SIG-M5 treated with dmso at 0.1 percent for 504 hours (cell line): ENCODE results near the gene RALGDS.
"Not testable (repeated sequence)": the region's sequence is repeated elsewhere in the genome, so short reads cannot be mapped to it uniquely, and the experiment has no call there.

ENCODE experiments used
- DNase-seq: peaks from one replicate; lab custom pipeline; 2025; ENCODE audit not compliant: unreplicated experiment; lab: John Stamatoyannopoulos, UW

The RALGDS gene

GRCh38 chr9:133070985-133071384, 50.1 kb downstream of the RALGDS start:
- DNase-seq: not testable (repeated sequence)

DNA sequence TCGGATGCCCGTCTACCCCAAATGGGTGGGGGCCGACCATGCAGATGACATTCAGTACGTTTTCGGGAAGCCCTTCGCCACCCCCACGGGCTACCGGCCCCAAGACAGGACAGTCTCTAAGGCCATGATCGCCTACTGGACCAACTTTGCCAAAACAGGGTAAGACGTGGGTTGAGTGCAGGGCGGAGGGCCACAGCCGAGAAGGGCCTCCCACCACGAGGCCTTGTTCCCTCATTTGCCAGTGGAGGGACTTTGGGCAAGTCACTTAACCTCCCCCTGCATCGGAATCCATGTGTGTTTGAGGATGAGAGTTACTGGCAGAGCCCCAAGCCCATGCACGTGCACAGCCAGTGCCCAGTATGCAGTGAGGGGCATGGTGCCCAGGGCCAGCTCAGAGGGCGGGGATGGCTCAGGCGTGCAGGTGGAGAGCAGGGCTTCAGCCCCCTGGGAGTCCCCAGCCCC, 50.5 kb downstream of the RALGDS start:
- not testable (repeated sequence) for DNase-seq

DNA sequence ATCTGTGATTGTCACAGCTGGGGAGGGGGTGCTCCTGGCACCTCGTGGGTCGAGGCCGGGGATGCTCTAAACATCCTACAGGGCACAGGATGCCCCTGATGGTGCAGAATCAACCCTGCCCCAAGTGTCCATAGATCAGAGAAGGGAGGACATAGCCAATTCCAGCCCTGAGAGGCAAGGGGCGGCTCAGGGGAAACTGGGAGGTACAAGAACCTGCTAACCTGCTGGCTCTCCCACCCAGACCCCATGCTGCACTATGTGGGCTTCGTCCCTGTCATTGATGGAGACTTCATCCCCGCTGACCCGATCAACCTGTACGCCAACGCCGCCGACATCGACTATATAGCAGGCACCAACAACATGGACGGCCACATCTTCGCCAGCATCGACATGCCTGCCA, 52.6 kb downstream of the RALGDS start:
- not testable (repeated sequence) for DNase-seq

- no peak for DNase-seq
Measured at GRCh38 chr9:133067813-133068212, 53.2 kb downstream of the RALGDS start.

DNA sequence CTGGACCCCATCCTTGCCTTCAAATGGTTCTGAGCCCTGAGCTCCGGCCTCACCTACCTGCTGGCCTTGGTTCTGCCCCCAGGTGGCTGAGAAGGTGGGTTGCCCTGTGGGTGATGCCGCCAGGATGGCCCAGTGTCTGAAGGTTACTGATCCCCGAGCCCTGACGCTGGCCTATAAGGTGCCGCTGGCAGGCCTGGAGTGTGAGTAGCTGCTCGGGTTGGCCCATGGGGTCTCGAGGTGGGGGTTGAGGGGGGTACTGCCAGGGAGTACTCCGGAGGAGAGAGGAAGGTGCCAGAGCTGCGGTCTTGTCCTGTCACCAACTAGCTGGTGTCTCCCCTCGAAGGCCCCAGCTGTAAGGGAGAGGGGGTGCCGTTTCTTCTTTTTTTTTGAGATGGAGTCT, 54.0 kb downstream of the RALGDS start:
- DNase-seq: no peak

DNA sequence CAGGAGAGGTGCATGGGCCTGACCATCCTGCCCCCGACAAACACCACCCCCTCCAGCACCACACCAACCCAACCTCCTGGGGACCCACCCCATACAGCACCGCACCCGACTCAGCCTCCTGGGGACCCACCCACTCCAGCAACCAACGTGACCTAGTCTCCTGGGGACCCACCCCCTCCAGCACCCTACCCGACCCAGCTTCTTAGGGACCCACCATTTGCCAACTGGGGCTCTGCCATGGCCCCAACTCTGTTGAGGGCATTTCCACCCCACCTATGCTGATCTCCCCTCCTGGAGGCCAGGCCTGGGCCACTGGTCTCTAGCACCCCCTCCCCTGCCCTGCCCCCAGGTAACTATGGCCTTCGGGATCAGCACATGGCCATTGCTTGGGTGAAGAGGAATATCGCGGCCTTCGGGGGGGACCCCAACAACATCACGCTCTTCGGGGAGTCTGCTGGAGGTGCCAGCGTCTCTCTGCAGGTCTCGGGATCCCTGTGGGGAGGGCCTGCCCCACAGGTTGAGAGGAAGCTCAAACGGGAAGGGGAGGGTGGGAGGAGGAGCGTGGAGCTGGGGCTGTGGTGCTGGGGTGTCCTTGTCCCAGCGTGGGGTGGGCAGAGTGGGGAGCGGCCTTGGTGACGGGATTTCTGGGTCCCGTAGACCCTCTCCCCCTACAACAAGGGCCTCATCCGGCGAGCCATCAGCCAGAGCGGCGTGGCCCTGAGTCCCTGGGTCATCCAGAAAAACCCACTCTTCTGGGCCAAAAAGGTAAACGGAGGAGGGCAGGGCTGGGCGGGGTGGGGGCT, 54.7 kb downstream of the RALGDS start:
- DNase-seq: no peak

GRCh38 chr9:133065070-133065388, 56.0 kb downstream of the RALGDS start:
- no peak for DNase-seq

DNA sequence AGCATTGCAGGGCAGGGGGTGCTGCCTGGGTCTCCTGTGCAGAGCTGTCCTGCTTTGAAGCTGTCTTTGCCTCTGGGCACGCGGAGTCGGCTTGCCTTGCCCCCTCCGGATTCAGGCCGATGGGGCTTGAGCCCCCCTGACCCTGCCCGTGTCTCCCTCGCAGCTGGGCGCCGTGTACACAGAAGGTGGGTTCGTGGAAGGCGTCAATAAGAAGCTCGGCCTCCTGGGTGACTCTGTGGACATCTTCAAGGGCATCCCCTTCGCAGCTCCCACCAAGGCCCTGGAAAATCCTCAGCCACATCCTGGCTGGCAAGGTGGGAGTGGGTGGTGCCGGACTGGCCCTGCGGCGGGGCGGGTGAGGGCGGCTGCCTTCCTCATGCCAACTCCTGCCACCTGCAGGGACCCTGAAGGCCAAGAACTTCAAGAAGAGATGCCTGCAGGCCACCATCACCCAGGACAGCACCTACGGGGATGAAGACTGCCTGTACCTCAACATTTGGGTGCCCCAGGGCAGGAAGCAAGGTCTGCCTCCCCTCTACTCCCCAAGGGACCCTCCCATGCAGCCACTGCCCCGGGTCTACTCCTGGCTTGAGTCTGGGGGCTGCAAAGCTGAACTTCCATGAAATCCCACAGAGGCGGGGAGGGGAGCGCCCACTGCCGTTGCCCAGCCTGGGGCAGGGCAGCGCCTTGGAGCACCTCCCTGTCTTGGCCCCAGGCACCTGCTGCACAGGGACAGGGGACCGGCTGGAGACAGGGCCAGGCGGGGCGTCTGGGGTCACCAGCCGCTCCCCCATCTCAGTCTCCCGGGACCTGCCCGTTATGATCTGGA, 56.6 kb downstream of the RALGDS start:
- DNase-seq: no peak

DNA sequence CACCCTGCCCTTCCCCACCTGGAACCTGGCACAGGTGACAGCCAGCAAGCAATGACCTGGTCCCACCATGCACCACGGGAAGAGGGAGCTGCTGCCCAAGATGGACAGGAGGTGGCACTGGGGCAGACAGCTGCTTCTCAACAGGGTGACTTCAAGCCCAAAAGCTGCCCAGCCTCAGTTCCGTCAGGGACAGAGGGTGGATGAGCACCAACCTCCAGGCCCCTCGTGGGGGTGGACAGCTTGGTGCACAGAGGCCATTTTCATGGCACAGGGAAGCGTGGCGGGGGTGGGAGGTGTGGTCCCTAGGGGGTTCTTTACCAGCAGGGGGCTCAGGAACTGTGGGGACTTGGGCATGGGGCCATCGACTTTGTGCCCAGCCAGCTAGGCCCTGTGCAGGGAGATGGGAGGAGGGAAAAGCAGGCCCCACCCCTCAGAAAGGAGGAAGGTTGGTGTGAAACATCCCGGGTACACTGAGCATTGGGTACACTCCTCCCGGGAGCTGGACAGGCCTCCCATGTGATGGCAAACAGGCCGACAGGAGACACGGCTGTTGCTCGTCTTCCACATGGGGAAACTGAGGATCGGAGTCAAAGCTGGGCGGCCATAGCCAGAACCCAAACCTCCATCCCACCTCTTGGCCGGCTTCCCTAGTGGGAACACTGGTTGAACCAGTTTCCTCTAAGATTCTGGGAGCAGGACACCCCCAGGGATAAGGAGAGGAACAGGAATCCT, 57.4 kb downstream of the RALGDS start:
- no peak for DNase-seq

DNA sequence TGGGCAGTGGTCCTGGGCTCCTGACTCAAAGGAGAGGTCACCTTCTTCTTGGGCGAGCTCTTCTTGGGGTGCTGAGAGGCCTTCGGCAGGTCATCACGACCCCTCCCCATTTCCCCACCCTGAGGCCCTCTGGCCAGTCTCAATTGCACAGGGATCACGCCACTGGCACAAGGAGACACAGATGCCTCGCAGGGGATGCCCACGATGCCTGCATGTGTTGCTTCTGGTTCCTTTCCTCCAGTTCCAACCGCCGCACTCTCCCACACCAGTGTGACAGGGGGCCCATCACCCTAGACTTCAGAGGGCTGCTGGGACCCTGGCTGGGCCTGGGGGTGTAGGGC, 57.9 kb downstream of the RALGDS start:
- DNase-seq: no peak

- DNase-seq: not testable (repeated sequence)
Measured at GRCh38 chr9:133062569-133062968, 58.5 kb downstream of the RALGDS start.

GRCh38 chr9:133061764-133062145, 59.3 kb downstream of the RALGDS start, which contains the start of gene CEL:
TSS of gene CEL (plus strand) at chr9:133061981. CDS start at chr9:133062003, 22 bp downstream.
- DNase-seq: not testable (repeated sequence)

DNA sequence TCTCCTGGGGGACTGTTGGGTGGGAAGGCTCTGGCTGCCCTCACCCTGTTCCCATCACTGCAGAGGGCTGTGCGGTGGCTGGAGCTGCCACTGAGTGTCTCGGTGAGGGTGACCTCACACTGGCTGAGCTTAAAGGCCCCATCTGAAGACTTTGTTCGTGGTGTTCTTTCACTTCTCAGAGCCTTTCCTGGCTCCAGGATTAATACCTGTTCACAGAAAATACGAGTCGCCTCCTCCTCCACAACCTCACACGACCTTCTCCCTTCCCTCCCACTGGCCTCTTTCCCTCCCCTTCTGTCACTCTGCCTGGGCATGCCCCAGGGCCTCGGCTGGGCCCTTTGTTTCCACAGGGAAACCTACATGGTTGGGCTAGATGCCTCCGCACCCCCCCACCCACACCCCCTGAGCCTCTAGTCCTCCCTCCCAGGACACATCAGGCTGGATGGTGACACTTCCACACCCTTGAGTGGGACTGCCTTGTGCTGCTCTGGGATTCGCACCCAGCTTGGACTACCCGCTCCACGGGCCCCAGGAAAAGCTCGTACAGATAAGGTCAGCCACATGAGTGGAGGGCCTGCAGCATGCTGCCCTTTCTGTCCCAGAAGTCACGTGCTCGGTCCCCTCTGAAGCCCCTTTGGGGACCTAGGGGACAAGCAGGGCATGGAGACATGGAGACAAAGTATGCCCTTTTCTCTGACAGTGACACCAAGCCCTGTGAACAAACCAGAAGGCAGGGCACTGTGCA, 59.8 kb downstream of the RALGDS start:
- not testable (repeated sequence) for DNase-seq

DNA sequence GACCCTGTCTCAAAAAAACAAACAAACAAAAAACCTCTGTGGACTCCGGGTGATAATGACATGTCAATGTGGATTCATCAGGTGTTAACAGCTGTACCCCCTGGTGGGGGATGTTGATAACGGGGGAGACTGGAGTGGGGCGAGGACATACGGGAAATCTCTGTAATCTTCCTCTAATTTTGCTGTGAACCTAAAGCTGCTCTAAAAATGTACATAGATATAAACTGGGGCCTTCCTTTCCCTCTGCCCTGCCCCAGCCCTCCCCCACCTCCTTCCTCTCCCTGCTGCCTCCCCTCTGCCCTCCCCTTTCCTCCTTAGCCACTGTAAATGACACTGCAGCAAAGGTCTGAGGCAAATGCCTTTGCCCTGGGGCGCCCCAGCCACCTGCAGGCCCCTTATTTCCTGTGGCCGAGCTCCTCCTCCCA, 60.6 kb downstream of the RALGDS start:
- DNase-seq: no peak

DNA sequence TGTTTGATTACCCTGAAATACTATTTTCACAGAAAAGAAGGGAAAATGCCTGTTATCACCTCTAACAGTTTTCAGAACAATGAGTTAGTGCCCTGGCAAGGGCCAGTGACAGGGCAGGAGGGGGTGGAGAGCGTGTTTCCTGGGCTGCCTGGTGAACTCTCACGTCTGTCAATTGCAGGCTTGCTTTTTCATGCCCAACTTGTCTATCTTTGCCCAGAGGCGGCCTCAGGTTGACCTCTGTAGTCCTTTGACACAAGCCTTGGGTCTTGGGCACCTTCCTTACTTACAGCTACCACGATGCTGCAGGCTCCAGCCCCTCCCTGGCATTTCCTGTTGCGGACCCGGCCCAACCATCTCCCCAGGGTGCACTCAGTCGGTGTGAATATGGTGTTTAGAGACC, 61.4 kb downstream of the RALGDS start:
- no peak for DNase-seq

GRCh38 chr9:133058550-133059320, 62.3 kb downstream of the RALGDS start:
- no peak for DNase-seq

- no peak for DNase-seq
Measured at GRCh38 chr9:133058071-133058470, 63.0 kb downstream of the RALGDS start.

DNA sequence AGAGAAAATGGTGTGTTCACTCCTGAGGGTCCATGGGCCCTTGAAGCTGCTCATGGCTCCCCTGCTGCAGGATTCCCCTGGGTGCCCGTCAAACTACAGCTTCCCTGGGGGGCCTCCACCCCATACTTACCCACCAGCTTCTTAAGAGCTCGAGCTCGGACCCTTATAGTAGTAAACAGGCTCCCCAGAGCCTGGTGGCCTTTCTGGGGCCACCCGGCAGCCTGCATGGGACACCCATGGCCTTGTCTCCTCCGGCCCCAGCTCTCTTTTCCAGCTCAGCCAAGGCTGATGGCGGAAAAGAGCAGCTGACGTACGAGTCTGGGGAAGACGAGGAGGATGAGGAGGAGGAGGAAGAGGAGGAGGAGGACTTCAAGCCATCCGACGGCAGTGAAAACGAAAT, 63.5 kb downstream of the RALGDS start:
- no peak for DNase-seq

- DNase-seq: no peak
Measured at GRCh38 chr9:133057006-133057405, 64.0 kb downstream of the RALGDS start.

DNA sequence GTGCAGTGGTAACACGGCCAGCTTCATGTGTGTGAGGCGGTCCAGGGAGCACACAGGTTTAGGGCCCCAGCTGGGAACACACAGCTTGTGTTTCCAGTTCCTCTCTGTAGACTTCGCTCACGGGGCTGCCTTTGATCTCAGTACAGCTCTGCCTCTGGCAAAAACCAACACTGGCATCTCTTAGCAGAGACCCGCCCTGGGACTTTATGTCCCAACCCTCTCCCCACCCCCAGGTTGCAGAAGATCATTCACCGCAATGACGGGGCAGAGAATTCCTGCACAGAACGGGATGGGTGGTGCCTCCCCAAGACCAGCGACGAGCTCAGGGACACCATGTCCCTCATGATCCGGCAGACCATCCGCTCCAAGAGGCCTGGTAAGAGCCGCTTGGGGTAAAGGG, 64.5 kb downstream of the RALGDS start:
- DNase-seq: no peak
